HG02970 (cell line): Measurements from ENCODE around the gene CTBP1.

Experiments used
- ATAC-seq: cut with Tn5 transposase; IDR thresholded peaks from one replicate; pipeline ENCODE4 v1.9.1; 2021; ENCODE audit warnings: mild to moderate bottlenecking, moderate library complexity, moderate number of reproducible peaks; ENCODE audit not compliant: unreplicated experiment, low FRiP score

Gene CTBP1

DNA sequence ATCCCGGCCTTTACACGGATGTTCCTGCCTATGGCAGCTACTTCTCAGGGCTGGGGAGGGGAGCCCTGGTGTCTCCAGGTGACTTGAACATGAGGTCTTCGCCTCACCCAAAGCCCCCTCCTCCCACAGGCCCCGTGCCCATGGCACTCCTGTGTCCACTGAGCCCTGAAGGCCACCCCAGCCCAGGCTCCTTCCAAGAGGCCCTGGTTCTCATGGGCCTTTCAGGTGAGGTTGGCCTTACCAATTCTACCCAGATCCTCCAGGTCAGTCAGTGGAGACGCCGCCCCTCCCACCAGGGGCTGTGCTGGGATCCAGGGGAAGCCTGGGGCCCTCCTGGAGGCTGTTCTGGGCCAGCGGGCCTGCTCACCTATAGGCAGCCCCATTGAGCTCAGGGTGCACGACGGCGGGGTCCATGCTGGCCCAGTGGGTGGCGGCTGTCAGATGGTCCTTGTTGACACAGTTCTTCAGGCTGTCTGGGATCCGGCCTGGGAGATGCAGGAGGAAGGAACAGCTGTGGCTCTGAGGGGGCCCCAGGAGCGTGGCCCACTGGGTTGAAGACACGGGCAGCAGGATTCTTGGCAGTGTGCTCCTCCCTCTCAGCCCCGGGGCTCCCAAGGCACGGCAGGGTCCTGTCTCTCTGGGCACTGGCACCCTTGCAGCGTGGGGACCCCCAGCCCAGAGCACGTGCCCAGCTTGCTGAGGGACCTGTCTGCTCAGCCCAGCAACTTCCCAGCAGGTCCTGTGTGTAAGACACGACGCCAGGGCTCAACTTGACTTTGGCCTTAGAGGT is 36.2 kb downstream of the CTBP1 start:
- ATAC-seq: no peak

DNA sequence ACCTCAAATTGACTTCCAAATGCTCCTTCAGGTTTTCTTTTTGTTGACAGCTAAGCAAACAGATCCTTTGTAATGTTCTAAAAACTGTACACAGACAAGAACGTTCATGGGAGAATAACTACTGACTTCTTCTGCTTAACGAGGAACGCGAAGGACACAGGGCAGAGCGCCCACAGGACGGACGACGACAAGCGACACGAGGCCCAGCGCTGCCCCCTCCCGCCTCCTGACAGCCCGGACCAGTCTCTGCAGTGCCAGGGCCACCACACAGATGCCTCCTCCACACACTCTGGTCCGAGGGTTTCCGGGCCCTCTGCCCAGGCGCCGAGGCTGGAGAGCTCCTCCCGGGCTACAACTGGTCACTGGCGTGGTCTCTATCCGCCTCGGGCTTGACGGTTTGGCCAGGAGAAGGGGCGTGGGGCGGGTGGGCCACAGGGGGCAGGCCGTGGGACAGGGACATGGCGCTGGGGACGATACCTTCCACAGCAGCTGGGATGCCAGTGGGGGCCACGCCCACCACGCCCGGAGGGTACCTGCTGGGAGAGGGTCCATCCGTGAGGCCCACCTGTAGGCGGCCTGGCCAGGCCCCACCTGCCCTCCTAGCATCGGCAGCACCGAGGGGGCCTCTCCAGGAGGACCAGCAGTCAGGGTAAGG is 36.9 kb downstream of the CTBP1 start:
- ATAC-seq: no peak

DNA sequence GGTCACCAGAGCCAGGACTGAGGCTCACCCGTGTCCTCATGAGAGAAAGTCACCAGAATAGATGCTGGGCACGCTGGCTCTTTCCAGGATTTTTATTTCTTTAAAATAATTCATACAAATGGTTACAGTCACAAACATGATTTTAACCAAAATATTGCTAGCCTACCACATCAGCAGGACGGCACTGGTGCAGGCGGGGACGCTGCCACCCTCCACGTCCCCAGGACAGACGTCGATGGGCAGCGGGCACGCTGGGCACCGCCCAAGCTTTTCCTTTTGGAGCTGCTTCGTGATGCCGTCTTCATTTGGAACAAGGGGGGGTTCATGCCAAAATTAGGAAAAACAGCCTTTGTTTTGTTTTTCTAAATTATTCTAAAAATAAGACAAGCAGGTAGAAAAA is 37.6 kb downstream of the CTBP1 start:
- ATAC-seq: no peak

GRCh38 chr4:1210971-1211370 is 38.0 kb downstream of the CTBP1 start:
- ATAC-seq: no peak

DNA sequence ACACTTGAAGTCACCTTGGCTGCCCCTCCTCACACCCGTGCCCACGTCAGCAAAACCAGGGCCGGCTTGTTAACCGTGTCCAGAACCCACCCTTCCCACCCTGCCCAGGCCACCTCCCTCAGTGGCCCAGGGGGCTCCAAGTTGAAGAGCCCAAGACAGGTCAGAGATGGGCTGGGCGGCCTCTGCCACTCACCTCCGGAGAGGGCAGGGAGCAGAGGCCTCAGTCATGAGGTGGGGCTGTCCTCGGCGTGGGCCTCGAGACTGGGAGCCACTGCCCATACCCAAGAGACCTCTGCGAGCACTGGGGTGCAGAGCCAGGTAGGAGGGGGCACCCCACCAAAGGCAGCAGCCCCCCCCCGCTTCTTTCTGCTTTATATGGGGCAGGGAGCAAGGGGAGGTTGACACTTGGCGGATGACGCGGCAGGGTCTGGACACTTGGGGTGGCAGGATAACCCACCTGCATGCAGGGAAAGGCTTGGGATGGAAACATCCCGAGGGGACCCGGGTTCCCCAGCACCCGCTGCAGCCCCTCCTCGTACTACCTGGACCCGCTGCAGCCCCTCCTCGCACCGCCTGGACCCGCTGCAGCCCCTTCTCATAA is 38.6 kb downstream of the CTBP1 start:
- ATAC-seq: no peak

GRCh38 chr4:1209821-1210220 is 39.1 kb downstream of the CTBP1 start:
- ATAC-seq: no peak

- no peak for ATAC-seq
Observed at GRCh38 chr4:1208970-1209704, 39.8 kb downstream of the CTBP1 start.

DNA sequence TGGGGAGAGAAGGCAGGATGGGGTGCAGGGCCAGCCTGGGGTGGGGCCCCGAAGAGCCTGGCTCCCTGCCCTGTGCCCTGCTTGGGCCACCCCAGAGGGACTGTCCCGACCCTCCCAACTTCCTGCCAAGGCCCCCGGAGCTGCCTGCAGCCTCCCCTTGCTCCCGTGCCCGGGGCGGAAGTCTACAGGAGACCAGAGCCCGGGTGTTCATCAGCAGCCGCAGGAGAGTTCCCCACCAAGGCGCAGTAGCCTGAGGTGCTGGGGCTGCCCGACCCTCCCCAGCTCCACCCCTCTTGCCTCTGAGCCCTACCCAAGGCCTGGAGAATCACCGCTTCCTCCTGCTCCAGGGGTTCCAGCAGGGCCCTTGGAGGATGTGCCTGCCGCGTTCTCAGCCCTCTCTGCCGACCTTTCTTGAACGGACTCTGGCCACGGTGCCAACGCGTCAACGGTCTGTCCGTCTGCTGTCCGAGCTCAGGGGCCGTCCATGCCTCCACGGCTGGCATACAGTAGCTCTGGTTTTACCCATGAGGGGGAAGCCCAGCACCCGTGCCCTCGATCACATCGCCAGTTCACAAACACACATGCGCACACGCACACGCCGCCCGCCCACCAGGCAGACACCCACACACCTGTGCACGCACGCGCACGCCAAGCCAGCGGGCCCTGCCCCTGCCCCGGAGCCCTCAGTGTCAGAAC is 40.5 kb downstream of the CTBP1 start:
- ATAC-seq: no peak

DNA sequence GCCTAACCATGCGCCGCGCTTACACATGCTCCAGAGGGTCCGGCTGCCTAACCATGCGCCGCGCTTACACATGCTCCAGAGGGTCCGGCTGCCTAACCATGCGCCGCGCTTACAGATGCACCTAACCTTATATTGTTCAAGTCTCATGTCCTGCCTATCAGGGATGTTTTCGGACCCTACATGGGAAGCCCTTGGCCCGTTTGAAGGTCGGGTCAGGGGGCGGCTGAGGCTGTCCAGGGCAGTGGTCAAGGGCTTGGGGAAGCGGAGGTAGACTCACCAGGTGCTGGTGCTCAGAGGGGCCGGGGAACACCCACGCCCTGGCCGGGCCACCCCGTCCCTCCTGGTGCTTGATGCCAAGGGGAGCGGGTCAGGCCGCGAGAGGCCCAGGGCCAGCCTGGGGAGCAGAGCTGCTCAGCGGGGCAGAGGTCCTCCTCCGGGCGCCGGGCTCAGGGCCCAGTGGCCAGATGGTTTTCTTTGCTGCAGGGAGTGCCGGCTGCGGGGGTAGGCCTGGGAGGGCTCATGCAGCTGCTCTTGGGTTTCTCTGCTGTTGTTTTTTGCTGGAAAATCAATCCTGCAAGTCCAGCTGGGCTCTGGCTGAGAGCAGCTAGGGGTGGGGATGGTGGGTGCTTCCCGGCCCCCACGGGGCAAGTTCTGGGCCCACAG is 41.2 kb downstream of the CTBP1 start:
- ATAC-seq: no peak

DNA sequence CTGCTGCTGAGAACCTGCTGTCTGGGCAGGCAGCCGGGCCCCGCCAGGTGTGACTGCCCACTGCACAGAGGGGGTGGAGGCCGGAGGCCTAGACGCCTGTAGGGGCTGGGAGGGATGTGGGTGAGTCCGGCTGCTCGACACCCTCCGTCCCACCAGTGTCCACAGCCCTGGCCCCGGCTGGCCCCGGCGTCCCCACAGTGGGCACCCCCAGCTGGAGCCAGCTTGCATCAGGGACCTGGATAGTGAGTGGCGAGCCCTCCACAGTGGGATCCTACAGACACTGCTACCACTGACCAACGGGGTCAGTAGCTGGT is 41.8 kb downstream of the CTBP1 start:
- ATAC-seq: no peak

GRCh38 chr4:1206299-1207156 is 42.4 kb downstream of the CTBP1 start:
- no peak for ATAC-seq

DNA sequence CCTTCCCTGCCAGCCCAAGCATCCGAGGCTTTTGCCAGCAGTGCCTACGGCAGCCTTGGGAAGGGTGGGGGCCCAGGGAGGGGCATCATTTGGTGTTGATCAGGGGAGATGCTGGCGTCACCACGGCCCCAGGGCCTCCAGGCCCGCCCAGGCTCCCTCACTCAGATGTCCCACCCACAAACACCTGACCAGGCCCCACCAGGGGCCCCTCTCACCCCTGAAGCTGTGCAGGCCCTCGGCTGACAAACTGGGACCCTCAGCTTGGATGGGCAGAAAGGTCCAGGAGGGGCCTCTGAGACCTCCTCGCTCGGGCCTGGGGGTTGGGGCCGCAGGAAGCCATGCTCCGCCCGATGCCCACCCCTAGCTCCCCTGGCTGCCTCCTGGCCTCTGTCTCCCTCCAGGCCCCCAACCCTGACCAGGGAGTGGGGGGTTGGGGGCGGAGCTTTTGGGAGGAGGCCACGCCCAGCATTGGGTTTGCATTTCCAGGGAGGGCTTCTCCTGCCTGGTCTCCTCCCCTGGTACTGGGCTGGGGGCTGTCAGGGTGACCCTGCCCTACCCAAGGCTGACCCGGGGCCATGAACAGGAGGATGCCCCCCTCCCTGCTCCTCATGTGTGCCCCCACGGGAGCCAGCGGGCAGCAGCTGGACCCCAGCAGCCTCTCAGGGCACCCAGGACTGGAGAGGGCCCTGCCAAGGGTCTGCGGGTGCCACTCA is 43.2 kb downstream of the CTBP1 start:
- no peak for ATAC-seq

DNA sequence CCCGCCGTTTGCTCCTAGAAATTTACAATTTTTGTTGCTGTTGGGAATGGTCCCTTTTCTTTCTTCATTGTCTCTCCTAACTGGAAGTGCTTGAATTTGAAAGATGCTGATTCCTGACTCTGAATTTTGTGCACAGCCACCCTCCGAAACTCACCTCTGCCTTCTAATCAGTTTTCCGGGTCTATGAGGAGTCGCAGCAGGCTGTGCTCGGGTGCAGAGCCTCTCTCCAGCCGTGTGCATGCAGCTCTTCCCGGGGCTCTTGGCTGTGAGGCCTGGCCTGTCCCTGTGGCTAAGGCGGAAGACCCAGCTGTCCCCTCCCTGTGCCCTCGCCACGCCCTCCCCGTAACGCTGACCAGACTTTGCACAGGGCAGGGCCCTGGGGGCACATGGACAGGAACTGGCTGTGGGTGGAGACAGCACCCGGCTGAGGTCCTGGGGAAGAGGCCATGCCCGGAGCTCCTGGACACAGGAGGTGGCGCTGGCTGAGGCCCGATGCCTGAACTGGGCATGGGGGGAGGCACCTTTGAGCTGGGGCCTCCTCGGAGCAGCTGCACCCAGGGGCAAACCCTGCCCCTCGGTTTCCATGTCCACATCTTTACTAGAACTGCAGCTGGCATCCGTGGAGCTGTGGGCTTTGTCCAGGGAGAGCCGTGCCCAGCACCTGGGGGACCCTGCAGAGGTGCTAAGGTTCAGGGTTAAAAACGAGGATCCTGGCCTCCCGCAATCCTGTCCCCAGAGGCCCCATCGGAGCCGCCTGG is 43.9 kb downstream of the CTBP1 start:
- no peak for ATAC-seq

GRCh38 chr4:1204286-1204827 is 44.6 kb downstream of the CTBP1 start:
- no peak for ATAC-seq

- no peak for ATAC-seq
Observed at GRCh38 chr4:1203026-1203616, 45.8 kb downstream of the CTBP1 start.

GRCh38 chr4:1202526-1203011 is 46.4 kb downstream of the CTBP1 start:
- ATAC-seq: no peak
